NOMO-1 (cell line): ENCODE measurements around the gene GRIN2C.
"Not testable (repeated sequence)": the region's sequence is repeated elsewhere in the genome, so short reads cannot be mapped to it uniquely, and the experiment has no call there.

ENCODE experiments used
- DNase-seq, 2 experiments: peaks; one replicate each; lab custom pipeline; 2025; ENCODE audit not compliant: unreplicated experiment in 2 of 2; lab: John Stamatoyannopoulos, UW

The GRIN2C gene

DNA sequence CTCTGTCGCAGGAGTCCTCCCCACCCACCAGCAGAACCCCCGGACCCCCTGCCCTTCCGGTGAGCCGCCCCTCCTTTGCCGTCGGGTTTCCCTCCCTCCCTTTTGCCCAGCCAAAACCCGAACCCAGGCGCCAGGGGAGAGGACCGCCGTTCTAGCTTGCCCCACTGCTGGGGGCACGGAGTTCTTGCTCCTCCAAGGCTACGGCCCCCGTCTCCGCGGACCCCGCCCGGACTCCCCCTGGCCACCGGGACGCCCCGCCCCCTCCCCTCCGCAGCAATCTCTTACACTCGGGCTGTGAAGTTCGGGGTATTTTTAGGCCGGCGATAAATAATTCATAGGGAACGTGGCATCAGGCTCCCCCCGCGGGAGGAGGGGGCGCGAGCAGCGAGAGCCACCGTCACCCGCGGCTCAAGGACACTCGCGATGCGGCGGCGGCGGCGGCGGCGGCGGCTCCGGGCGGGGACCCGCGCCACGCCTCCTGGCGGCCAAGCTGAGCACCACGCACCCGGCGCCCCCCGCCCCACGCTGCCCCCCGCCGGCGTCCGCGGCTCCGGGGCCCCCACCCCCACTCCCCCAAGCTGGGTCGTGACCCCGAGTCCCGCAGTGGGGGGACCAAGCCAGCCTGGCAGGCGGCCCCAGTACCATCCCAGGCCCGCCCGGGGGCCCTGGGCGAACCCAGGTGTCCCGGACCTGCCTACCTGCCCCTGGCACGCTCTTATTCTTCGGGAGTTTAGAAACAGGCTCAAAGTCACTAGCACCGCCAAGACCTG is at the start of gene GRIN2C:
Gene GRIN2C (minus strand): TSS at position 427 of the 770 bp plus-strand sequence. CDS start 4,793 bp downstream, outside the sequence.
- DNase-seq: no peak

DNA sequence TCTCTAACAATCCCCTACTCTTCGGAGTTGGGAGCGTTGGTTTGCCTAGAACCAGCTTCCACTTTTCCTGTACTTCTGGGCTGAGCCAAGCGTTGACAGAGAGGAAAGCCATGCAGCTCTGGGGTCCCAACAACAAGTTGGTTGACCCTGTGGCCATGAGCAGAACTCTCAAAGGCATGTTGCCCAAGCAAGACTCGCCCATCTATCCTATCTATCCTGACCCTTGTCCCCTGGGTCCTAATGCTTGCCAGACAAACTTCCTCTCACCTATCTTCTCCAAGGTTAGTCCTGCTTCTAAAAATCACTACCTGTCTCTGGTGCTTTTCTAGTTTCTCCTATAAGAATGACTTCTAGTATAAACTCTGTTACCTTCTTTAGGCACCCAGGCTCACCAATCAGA is 49.4 kb upstream of the GRIN2C start:
- DNase-seq: not testable (repeated sequence)

GRCh38 chr17:74907012-74907411 is 47.3 kb upstream of the GRIN2C start:
- no peak for DNase-seq

DNA sequence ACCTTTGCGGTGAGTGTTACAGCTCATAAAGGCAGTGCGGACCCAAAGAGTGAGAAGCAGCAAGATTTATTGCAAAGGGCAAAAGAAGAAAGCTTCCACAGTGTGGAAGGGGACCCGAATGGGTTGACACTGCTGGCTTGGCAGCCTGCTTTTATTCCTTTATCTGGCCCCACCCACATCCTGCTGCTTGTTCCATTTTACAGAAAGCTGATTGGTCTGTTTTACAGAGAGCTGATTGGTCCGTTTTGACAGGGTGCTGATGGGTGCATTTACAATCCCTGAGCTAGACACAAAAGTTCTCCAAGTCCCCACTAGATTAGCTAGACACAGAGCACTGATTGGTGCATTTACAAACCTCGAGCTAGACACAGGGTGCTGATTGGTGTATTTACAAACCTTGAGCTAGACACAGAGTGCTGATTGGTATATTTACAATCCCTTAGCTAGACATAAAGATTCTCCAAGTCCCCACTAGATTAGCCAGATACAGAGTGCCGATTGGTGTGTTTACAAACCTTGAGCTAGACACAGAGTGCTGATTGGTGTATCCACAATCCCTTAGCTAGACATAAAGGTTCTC is 46.6 kb upstream of the GRIN2C start:
- not testable (repeated sequence) for DNase-seq

DNA sequence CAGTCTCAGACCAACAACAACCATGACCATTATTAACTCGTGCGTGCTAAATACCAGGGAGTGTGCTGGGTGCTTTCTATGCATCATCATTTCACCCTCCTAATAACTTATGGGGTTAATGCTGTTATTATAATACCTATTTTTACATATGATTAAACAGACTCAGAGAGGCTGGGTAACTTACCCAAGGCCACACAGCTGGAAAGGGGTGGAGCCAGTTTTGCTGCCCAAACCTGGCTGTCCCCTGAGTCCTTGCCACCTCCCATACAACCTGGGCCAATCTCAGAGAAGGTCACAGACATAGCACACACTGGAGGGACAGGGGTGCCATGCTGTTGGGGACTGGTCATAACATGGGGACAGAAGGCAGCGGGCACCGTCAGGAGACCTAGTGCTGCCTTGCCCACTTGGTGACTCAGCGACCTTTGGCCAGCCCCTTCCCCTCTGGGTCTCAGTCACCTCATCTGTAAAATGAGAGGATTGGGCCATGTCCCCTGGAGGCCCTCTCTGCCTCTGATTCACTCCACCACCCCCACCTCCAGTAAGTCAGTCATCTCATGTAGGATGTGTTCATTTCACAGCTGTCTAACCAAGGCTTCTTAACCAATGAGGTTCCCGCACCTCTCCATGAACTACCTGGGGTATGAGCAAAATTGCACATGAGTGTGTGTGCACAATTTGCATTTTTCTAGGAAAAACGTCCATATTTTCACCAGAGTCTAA is 45.2 kb upstream of the GRIN2C start:
- DNase-seq: no peak

- DNase-seq: no peak
Measured at GRCh38 chr17:74903671-74904070, 44.0 kb upstream of the GRIN2C start.

- DNase-seq: no peak
Measured at GRCh38 chr17:74903034-74903433, 43.3 kb upstream of the GRIN2C start.

- DNase-seq: no peak
Measured at GRCh38 chr17:74901353-74902135, 41.9 kb upstream of the GRIN2C start.

GRCh38 chr17:74900208-74900607 is 40.5 kb upstream of the GRIN2C start:
- DNase-seq: no peak

DNA sequence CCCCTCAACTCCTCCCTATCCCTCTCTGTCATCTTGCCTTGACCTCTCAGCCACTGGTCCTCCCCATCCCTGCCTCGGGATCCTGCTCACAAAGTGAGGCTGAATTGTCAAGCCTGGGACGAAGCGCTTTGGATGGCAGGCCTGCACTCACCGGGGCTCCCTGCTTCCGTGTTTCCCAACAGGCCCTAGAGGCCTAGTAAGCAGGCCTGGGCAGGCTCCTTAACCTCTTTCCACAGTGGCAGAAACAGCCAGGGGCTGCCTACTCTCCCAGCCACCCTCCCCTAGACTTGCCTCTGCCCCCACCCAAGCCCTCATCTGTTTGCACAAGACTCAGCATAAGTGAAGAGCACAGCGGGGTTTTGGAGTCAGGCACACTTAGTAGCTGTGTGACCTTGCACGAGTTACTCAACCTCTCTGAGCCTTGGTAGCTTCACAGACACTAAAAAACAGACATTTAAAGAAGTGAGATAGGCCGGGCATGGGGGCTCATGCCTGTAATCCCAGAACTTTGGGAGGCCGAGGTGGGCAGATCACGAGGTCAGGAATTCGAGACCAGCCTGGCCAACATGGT is 38.8 kb upstream of the GRIN2C start:
- DNase-seq: no peak

- DNase-seq: no peak
Measured at GRCh38 chr17:74893936-74894671, 34.4 kb upstream of the GRIN2C start.

- DNase-seq: no peak
Measured at GRCh38 chr17:74892974-74893911, 33.6 kb upstream of the GRIN2C start, which contains the start of gene FADS6. Gene FADS6, minus strand, starts transcription at chr17:74893633. Its CDS starts 38 bp downstream, at chr17:74893595.

GRCh38 chr17:74892013-74892841 is 32.5 kb upstream of the GRIN2C start:
- DNase-seq: no peak

DNA sequence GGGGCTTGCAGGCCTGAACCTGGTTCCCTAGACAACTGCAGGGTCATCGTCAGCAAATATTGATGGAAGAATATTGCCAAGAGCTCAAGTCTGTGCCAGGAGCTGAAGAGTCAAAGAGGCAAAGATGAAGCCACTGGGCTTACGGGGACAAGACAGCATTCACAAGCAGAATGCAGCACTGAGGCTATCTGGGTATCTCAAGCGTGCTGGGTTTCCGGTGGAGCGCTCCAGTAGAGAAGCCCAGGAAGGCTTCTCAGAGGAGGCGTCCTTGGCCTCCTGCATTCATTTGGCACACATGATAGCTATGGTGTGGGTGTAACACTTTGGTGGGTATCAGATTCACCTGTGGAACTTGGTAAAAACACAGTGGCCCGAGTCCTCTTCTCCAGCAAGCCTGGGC is 30.9 kb upstream of the GRIN2C start:
- DNase-seq: no peak

GRCh38 chr17:74888469-74888868 is 28.8 kb upstream of the GRIN2C start:
- DNase-seq: no peak

- no peak for DNase-seq
Measured at GRCh38 chr17:74883241-74883745, 23.6 kb upstream of the GRIN2C start.

DNA sequence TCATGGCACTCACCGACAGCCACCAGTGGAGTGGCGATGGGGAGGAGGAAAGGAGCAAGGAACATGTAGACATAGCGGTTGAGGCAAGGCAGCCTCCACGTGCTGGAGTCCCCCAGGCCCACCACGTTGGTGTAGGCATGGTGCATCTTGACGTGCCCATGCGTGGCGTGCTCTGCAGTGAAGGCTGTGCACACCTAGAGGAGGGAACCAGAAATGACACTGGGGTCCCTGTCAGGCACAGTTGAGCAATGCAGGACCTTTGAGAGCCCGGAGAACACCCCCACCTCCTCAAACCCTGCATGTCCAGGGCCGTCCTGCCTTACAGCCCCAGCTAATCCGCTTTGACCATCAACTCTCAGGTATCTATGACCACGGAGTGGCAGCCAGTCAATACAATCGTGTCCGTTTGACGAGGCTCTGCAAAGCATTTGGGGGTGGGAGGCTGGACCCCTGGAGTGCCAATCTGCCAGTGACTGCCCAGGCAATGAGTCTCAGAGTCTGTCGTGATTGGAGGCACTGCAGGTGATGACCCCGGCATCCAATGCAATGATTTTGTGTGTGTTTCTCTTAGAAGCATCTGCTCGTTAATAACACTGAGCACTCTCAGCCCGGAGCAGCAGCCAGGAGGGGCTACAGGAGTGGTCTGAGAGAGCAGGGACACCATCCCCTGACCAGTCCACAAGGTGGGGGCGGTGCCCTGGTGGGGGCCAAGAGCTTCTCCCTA is 23.0 kb upstream of the GRIN2C start:
- no peak for DNase-seq
